Measurements from ENCODE around the gene SLC12A7.

GRCh38 chr5:1153428-1153827 lies 41.6 kb upstream of the SLC12A7 start:
- no peak for TF ChIP-seq CTCF (IDR thresholded peaks at IDR 0.05; ENCODE audit: insufficient read depth, low read depth, low read length)
- no peak for TF ChIP-seq EZH2 (IDR thresholded peaks at IDR 0.05; ENCODE audit: insufficient read depth, low read length)

Data from astrocyte (in vitro differentiated cells and primary cell).